CD4-positive, alpha-beta T cell treated with Interleukin-2 at 100 ng/mL for 4 hours (primary cell): ENCODE results near the gene CORO6.
A peak's percentile ranks its signal among the peaks of the same experiment; 100 is the strongest.

Source experiments
- DNase-seq: peaks from one replicate; pipeline ENCODE4 v3.0.0-alpha.2; 2020; ENCODE audit warnings: low spot score

CORO6 gene

DNA sequence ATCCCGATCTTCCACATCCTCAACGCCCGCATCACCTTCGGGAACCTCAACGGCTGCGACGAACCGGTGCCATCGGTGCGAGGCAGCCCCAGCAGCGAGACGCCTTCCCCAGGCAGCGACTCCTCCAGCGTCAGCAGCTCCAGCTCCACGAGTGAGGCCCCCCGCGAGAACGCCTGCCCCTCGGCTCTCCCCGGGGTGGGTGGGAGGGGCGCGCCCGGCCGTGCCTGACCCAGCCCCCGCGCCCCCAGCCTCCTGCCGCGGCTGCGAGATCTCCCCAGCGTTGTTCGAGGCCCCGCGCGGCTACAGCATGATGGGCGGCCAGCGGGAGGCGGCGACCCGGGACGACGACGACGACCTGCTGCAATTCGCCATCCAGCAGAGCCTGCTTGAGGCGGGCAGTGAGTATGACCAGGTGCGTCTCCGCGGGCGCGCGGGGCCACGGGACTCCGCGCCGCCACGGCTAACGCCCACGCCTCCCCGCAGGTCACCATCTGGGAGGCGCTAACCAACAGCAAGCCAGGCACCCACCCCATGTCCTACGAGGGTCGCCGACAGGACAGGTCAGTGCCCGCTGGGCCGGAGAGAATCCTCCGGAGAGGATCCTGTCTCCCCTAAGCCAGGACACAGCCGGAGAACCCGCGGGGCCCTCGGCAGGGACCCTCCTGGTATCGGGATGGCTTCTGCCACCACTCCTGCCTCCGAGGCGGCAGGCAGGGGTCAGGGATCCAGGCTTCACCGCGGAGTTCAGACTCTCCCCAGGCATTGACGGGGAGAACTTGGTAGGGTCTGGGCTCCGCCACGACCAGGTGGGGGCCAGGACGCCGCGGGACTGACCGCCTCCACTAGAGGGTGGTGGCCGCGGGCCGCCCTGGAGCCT is 10.1 kb downstream of the CORO6 start:
- DNase-seq = no peak

DNA sequence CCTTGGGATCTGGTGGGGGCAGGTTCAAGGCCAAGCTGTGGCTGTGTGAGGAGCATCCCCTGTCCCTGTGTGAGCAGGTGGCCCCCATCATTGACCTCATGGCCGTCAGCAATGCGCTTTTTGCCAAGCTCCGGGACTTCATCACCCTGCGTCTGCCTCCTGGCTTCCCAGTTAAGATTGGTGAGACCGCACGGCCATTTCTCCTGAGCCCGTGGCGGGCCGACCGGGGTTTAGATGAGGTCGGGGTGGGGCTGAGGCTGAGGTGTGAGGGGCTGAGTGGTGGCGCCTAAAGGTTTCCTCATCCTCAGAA is 10.7 kb downstream of the CORO6 start:
- no peak for DNase-seq

DNA sequence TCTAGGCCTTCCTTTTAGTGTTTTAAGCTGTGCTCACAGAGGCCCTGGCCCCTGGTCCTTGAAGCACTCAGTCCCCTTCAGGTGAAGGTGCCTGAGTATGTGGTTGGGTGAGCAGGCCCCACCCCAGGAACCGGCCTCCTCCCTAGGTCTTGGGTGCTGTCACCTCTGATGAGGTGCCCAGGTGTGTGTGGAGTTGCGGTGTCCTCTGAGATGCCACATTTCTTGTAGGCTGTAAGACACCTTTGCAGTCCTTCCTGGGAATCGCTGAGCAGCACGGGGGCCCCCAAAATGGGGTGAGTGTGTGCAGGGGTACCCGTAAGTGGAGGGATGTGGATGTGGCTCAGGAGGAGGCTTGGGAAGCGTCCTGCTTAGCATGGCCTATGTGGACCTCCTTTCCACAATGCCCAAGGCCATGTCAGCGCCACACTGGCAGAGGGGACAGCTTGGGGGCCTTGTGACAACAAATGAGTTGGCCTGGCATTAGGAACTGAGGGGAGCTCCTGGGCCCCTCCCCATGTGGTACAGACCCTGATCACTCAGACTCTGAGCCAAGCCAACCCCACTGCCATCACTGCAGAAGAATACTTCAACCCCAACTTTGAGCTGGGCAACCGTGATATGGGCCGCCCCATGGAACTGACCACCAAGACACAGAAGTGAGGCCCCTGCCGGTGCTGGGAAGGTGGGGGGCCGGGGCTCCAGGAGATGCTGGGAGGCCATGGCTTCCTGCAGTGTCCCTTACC is 11.2 kb downstream of the CORO6 start:
- no peak for DNase-seq

DNA sequence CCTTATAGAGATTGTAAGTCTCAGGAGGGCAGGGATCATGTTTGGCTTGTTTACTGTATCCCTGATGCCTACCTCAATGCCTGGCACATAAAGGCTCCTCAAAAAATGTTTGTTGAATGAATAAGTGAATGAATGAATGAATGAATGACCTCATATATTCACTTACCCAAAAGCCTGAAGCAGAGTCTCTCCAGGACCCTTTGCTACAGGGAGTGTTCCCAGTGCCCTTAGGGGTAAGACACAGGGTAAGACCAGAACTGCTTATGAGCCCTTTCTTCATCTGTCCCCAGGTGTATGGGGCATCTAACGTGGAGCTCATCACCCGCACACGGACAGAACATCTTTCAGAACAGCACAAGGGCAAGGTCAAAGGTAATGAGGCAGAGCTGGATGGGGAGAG is 12.3 kb downstream of the CORO6 start:
- DNase-seq = no peak

DNA sequence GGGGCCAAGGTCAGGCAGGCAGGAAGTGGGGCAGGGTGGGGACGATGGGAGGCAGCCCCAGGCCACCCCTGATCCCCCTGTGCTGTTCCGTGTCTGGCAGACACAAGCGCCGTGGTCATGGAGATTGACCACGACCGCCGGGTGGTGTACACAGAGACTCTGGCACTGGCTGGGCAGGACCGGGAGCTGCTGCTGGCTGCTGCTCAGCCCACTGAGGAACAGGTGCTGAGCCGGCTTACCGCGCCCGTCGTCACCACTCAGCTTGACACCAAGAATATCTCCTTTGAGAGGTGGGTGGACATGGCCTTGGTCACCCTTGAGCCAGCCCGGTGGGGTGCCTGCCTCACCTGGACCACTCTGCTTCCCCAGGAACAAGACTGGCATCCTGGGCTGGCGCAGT is 13.7 kb downstream of the CORO6 start:
- no peak for DNase-seq

DNA sequence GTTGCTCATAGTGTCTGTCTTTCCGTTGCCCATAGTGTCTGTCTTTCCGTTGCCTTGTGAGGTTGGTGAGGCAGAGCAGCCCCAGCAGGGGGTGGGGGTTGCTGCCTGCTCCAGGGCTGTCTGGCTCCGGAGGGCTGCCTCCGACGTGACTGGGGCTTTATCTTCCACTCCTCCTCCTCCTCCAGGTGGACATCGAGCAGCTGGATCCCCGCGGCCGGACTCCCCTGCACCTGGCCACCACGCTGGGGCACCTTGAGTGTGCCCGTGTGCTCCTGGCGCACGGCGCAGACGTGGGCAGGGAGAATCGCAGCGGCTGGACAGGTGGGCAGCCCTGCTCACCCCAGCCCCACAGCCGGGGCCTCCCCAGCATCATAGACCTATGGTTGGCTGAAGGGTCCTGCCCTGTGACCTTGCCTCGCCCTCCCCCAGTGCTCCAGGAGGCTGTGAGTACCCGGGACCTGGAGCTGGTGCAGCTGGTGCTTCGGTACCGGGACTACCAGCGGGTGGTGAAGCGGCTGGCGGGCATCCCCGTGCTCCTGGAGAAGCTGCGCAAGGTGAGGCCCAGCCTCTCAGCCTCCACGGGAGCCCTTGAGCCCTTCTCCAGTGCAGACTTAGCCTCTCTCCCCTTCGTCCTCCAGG is 15.0 kb downstream of the CORO6 start:
- DNase-seq = no peak

DNA sequence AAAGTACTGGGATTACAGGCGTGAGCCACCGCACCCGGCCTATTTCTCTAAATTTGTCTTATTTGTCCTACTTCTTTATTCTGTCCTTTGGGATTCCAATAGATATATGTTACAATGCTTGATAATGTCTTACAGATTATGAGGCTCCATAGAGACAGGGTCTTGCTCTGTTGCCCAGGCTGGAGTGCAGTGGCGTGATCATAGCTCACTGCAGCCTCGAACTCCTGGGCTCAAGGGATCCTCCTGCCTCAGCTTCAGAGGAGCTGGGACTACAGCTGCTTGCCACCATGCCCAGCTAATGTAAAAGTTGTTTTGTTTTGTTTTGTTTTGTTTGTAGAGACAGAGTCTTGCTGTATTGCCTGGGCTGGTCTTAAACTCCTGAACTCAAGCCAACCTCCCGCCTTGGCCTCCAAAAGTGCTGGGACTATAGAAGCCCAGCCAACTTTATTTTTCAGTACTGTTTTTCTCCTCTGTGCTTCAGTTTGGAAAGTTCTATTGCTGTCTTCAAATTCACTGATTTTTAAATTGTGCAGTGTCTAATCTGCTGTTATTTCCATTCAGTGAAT is 19.5 kb downstream of the CORO6 start:
- no peak for DNase-seq

DNA sequence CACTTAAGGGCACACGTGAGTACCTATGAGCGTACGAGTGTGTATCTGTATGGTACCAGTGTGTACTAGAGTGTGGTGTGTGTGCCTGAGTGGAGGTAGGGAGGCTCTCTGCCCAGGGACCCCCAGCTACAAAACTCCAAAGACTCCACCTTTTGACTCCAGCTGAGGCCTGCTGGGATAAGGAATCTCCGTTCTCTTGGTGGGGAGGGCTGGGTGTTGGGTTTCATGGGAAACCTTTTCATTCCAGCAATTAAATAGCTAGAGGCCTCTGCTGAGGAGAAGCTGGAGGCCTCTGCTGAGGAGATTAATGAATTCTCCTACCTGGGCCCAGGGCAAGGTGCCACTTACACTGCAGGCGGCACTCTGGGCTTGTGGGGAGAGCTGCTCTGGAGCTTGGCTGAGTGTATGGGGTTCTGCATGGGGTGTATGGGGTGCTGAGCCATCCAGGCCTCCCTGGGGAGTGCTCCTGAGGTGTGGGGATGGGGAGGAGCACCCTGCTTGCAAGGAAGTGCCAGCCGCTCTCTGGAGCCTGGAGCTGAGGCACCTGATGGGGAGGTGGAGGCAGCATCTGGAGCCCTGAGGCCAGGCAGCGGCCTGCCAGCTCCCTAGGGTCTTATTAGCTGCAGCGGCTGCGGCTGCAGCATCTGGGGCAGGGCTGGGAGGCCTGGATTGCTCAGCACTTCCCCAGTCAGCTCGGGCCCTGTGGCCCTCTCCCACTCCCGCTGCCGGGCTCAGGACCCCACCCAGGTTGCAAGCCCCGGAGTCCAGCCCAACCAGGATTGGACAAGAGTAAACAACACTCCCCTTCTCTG is 25.1 kb downstream of the CORO6 start:
- no peak for DNase-seq

DNA sequence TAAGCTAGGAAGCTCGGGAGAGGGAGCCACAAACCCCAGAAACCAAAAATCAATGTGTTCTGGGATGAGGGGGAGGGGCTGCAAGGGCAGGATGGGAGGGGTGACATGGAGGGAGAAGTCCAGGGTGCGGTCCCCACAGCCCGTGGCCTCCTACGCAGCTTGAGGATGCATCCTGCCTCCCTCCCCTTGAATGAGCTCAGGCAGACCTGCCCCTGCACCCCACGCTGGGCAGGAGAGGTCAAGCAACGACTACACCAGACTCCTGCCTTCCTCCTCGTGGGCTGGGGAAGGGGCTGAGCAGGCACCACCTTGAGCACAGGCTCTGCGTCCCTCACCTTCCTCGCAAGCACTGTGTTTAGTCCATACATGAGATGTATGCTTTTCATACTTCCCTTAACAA is 25.9 kb downstream of the CORO6 start:
- no peak for DNase-seq

DNA sequence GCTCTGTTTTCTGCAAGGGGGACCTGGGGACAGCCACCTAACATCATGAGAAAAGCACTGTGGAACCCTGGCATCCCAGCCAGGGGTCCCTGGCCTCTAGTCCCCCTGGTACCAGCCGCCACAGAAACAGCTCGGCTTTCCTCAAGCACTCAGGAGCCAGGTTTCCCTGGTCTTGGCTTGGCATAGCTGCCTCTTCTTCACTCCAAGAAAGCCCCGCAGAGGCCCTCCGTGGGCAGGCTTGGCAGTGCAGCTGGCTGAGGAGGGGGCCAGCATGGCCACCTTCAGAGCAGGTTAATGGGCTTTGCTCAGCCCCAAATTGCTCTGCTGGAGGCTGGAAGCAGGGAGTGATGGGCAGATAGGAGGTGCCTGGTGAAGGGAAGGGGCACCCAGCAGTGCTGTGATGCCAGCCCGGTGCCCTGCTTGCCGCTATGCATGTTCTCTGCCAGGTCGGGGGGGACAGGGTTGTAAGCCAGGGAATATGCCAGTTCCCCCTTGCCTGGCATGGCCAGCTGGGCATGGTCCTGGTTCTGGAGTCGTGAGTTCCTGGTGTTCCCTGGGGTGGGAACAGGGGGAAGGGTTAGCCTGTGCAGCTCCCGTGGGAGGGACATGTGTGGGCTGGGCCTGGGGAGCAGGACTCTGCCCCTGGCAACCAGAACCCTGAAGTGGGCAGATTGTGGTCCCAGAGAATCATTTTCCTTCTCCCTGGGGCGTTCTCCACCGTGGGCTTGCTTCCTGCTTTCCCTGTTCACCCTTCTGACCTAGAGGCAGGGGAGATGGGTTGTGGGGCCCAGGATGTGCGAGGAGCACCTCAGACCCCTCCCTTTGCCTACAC is 26.6 kb downstream of the CORO6 start:
- DNase-seq = no peak

DNA sequence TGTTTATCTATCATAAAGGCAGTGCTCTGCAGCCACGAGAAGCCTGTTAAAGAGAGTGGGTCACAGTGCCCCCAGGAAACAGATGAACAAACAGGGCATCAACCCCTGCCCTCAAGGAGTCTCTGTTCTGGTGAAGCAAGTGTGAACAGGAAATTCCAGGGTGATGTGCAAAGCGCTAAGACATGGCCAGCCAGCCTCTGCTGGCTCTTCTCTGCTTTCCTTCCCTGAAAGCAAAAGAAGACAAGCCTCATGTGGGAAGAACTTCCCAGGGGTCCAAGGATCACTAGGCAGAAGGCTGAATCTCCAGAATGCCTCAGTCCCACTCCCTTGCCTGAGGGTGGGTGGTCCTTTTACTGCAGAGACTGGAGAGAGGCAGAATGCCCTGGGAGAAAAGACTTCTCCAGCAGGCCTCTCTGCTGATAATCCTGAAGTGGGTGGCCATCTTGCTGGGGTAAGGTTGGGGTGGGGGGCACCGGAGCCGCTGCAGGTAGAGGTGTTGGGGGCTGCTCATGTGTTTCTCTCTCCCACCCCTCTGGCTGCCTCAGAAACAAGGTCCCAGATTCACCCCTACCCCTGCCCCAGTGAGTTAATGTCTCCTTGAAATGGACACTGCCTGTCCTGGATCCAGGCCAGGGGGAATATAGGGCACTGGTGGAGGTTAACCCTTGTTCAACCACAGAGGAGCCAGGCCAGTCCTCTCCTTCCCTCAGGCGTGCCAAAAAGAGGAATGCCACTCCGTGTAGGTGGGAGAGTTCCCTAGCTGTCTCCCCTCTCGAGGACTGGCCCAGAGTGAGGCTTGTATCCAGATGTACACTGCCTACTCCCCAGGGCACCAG is 27.4 kb downstream of the CORO6 start:
- DNase-seq = no peak

DNA sequence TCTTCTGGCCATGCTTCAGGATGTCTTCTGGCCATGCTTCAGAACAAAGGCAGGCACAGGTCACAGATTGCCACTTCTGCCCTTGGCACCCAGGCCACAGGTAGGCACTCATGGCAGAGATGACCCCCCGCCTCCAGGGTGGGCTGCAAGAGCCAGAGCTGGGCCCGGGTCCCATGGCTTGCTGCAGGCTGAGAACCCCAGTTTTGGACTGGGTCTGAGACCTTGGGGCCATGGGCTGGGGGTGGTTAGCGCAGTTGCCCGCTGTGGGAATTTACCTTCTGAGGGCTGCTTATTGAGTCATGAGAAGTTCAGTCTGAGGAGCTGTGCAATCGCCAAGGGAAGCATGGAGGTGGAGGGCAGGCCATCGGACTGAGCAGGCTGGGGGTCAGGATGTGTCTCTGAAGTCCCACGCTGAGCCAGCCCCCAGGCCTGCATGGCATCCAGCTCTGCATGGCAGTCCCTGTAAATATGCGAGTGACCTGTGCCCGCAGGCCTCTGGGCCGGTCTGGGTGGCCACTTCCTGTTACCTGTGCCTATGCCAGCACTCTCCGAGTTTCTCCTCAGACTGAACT is 28.1 kb downstream of the CORO6 start:
- no peak for DNase-seq

DNA sequence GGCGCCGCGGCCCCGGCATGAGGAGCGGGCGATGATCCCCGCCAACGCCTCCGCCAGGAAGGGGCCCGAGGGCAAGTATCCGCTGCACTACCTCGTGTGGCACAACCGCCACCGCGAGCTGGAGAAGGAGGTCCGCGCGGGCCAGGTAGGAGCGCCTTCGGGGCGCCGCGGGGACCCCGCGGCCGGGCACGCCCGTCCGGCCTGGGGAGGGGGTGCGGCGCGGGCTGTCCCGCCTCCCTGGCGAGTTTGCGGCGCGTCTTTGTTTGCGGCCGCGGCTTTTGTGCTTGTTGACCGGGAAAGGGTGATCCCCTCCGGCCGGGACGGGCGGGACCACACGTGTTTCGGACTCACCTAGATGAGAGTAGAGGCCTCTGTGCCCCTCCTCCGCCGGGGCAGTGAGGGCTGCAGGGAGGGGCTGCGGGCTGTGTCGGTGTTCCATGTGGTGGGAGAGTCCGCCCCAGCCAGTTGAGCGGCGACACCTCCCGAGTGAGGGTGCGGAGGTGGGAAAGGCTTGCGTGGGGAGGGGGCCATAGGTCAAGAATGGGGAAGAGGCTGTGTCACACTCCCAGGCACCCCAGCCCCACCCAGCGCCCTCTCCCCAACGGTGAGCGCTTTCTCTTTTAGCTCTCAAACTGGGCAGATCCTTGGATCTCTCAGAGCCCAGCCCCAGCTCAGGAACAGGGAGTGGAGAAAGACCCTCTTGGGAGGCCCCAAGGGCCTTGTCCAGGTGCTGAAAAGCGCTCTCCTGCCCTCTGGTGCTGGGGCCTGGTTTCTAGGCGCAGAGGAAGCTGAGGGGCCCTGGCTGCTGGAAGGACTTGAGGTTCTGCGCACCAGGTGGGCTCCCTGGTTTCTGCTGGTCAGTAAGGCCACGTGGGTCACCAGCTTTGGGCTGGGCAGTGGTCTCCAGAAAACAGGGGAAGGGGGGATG is 28.9 kb downstream of the CORO6 start:
- DNase-seq = no peak

DNA sequence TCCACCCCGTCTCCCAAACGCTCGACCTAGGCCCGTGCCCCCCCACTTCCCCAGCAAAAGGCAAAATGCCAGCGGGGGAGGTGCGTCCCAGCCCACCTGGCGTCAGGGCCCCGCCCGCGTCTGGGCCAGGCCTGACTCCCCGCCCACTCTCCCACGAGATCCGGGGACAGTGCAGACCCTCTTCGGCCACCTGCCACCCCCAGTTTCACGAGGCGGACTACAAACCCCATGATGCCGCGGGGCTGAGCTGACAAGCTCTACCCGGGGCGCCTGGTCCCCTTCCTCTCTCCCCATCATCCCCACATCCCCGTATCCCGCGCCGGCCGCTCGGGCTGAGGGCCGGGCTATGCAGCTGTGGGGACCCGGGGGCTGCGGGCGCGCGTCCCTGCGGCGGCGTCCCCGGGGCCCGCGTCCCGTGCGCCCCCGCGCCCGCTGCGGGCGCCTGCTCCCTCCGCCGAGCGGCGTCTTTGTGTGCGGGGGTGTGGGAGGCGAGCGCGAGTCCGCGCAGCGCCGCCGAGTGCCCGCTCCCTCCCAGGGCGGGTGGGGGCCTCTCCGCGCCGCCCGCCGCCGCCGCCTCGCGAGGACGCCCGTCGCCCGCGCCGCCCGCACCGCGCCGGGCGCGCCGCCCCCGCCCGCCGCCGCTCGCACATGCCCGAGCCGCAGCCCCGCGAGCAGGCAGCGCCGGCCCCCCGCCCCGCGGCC is 29.7 kb downstream of the CORO6 start, which contains the start of gene ANKRD13B:
Gene ANKRD13B, plus strand, starts transcription at position 283 of the 702 bp plus-strand sequence. CDS start 490 bp downstream, outside the sequence.
- peak; percentile 27 for DNase-seq

DNA sequence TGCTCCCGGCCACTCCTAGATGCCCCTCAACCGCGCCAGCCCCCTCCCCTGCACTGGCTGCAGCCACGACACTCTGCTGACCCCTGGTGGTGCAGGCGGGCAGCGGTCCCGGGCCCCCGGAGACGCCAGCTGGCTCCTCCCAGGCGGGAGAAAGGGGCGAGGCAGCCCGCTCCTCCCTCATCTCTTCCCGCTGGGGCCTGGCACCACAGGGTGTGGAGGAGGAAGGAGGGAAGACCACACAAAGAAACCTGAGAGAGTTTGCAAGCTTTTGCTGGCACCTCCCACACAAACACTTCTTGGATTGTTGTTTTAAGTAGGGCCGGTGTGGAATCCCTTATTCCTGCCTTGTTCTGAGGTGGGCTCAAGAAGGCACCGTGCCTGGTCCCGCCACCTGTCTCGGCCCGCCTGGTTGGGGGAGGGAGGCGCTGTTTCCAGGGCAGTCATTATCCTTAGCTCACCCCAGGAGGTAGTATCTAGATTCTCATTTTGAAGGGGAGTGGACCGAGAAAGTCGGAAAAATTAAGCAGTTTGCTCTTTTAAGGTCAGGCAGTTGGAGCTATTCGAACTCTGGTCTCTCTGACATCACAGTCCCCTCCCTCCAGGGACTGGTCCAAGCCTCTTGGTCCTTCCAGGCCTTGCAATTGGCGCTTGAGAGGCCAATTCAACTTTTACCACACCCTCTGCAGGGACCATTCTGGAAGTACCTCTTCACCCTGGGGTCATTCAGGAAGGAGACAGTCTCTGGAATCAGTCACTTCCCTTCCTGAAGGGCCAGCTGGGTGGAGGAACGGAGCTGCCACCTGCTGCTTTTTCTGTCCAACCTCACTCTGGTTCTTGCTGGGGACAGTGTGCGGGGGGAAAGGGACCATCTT is 30.7 kb downstream of the CORO6 start:
- DNase-seq = peak; percentile 77

DNA sequence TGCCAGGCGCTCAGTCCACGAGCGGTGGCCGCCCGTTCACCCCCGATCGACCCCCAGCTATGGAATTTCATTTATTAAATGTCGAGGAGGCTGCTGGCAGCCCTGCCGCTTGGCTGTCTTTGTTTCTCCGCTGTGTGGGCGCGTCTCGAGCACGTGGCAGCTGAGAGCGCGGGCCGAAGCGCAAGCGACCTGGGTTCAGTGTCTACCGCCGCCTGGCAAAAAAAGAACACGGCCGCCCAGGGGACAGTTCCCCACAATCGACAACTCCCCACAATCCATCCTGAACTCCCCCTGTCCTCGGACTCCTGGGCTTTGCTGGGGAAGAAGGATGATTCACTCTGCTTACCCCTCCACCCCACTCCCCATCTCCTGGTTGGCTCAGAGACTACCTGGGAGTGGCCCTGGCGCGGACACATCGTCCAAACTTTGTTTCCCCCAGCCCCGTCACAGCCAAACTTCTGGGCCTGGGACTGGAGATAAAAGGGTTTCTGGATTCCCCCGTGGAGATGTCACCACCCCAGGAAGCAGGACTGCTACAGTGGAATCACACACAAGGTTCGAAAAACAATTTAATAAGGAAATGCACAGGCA is 31.5 kb downstream of the CORO6 start:
- DNase-seq = peak; percentile 12
